Measurements from ENCODE around the gene IGLL1.
"Not testable (repeated sequence)": the region's sequence is repeated elsewhere in the genome, so short reads cannot be mapped to it uniquely, and the experiment has no call there.

The IGLL1 gene

GRCh38 chr22:23579870-23580575 lies at the start of gene IGLL1:
IGLL1 (minus strand) TSS chr22:23580290; CDS start chr22:23580190, 100 bp downstream.
- no peak for DNase-seq (ENCODE audit: low read depth)
- no peak within 1 kb of the TSS for H3K4me3 ChIP-seq (ENCODE audit: low read length)
- TF ChIP-seq CTCF (conservative IDR thresholded peaks at IDR 0.05; ENCODE audit: low read length), result no peak

- H3K4me3 ChIP-seq (ENCODE audit: low read length), result not testable (repeated sequence)
- peak; percentile 2 for DNase-seq (ENCODE audit: low read depth)
These were observed 48.1 kb upstream of the IGLL1 start for GRCh38 chr22:23628056-23628743.

GRCh38 chr22:23627401-23628055 lies 47.4 kb upstream of the IGLL1 start:
- not testable (repeated sequence) for H3K4me3 ChIP-seq (ENCODE audit: low read length)
- DNase-seq (ENCODE audit: low read depth), result peak; percentile 72
- peak; percentile 48 for TF ChIP-seq CTCF (conservative IDR thresholded peaks at IDR 0.05; ENCODE audit: low read length)

- no peak for TF ChIP-seq CTCF (conservative IDR thresholded peaks at IDR 0.05; ENCODE audit: low read length)
- no peak overlapping the region for H3K4me3 ChIP-seq (ENCODE audit: low read length)
- DNase-seq (ENCODE audit: low read depth), result no peak
These were observed 46.3 kb upstream of the IGLL1 start for GRCh38 chr22:23626286-23626975.

- DNase-seq (ENCODE audit: low read depth), result no peak
- no peak overlapping the region for H3K4me3 ChIP-seq (ENCODE audit: low read length)
- no peak for TF ChIP-seq CTCF (conservative IDR thresholded peaks at IDR 0.05; ENCODE audit: low read length)
These were observed 42.5 kb upstream of the IGLL1 start for GRCh38 chr22:23622634-23623033.

GRCh38 chr22:23621916-23622315 lies 41.8 kb upstream of the IGLL1 start:
- DNase-seq (ENCODE audit: low read depth); H3K4me3 ChIP-seq (ENCODE audit: low read length): not testable (repeated sequence)

GRCh38 chr22:23621082-23621780 lies 41.1 kb upstream of the IGLL1 start:
- no peak for TF ChIP-seq CTCF (conservative IDR thresholded peaks at IDR 0.05; ENCODE audit: low read length)
- no peak for DNase-seq (ENCODE audit: low read depth)
- no peak overlapping the region for H3K4me3 ChIP-seq (ENCODE audit: low read length)

Data from AG10803 (cell line).